GM18861 (cell line): ENCODE measurements around the gene ERC2.

Experiments used
- ATAC-seq: cut with Tn5 transposase; IDR thresholded peaks from one replicate; pipeline ENCODE4 v1.9.1; 2021; ENCODE audit not compliant: unreplicated experiment

ERC2 gene

GRCh38 chr3:55770077-55770476 is 698.2 kb downstream of the ERC2 start:
- no peak for ATAC-seq

GRCh38 chr3:55766753-55767152 is 701.5 kb downstream of the ERC2 start:
- ATAC-seq: no peak

- ATAC-seq: no peak
These were observed 702.2 kb downstream of the ERC2 start for GRCh38 chr3:55765906-55766701.

GRCh38 chr3:55765398-55765797 is 702.9 kb downstream of the ERC2 start:
- ATAC-seq: no peak

GRCh38 chr3:55756976-55757375 is 711.3 kb downstream of the ERC2 start:
- ATAC-seq: no peak

- no peak for ATAC-seq
These were observed 712.6 kb downstream of the ERC2 start for GRCh38 chr3:55755516-55756205.

GRCh38 chr3:55752911-55753310 is 715.4 kb downstream of the ERC2 start:
- no peak for ATAC-seq

GRCh38 chr3:55751730-55752129 is 716.5 kb downstream of the ERC2 start:
- no peak for ATAC-seq

- ATAC-seq: no peak
These were observed 717.7 kb downstream of the ERC2 start for GRCh38 chr3:55750525-55750924.

GRCh38 chr3:55749036-55749435 is 719.2 kb downstream of the ERC2 start:
- ATAC-seq: no peak

GRCh38 chr3:55746808-55747413 is 721.4 kb downstream of the ERC2 start:
- ATAC-seq: no peak

GRCh38 chr3:55742832-55743136 is 725.5 kb downstream of the ERC2 start:
- ATAC-seq: no peak

GRCh38 chr3:55742022-55742831 is 726.0 kb downstream of the ERC2 start:
- ATAC-seq: no peak

GRCh38 chr3:55737186-55737585 is 731.1 kb downstream of the ERC2 start:
- ATAC-seq: no peak

GRCh38 chr3:55735976-55736375 is 732.3 kb downstream of the ERC2 start:
- no peak for ATAC-seq

GRCh38 chr3:55731741-55732140 is 736.5 kb downstream of the ERC2 start:
- no peak for ATAC-seq

- no peak for ATAC-seq
These were observed 738.7 kb downstream of the ERC2 start for GRCh38 chr3:55729546-55729945.

GRCh38 chr3:55728461-55729100 is 739.7 kb downstream of the ERC2 start:
- ATAC-seq: no peak

GRCh38 chr3:55726501-55726775 is 741.8 kb downstream of the ERC2 start:
- ATAC-seq: no peak

- ATAC-seq: no peak
These were observed 742.4 kb downstream of the ERC2 start for GRCh38 chr3:55725681-55726500.
